Neural progenitor cell (in vitro differentiated cells): ENCODE measurements around the gene PLEKHG2.

ENCODE experiments used
- CTCF ChIP-seq: fragments of 200-600 bp; sonication (generic); IDR thresholded peaks from 2 replicates; pipeline ENCODE4 v1.5.1; 2017; ENCODE audit warnings: antibody characterized with exemption, mild to moderate bottlenecking
- EZH2 ChIP-seq: fragments of 200-600 bp; sonication (generic); IDR thresholded peaks from 2 replicates; pipeline ENCODE4 v1.6.1; 2017; ENCODE audit warnings: antibody characterized with exemption, mild to moderate bottlenecking, moderate library complexity
- EZH2phosphoT487 ChIP-seq: fragments of 200-600 bp; sonication (generic); IDR thresholded peaks from 2 replicates; pipeline ENCODE4 v1.6.1; 2017; ENCODE audit warnings: antibody characterized with exemption

GRCh38 chr19:39409208-39410016 lies 3.1 kb upstream of the PLEKHG2 start:
- TF ChIP-seq CTCF (no peak), EZH2phosphoT487 (no peak), EZH2 (no peak)
